Smooth muscle cell (in vitro differentiated cells): Measurements from ENCODE around the gene PTPRQ. TPM values are rescaled to one million over a fixed set of nuclear protein-coding genes. Genes with fewer than 3 reads are reported as not detected.
A peak's percentile ranks its signal among the peaks of the same experiment; 100 is the strongest.

Source experiments
- DNase-seq: peaks from one replicate; lab custom pipeline; 2025; ENCODE audit not compliant: unreplicated experiment; lab: John Stamatoyannopoulos, UW
- H2AFZ ChIP-seq: fragments of 200-600 bp; sonication (generic); 2 replicates; pipeline ENCODE4 v1.6.0; 2016; ENCODE audit warnings: antibody characterized with exemption, low read depth, mild to moderate bottlenecking
- H3F3A ChIP-seq: fragments of 200-600 bp; sonication (generic); 2 replicates; pipeline ENCODE4 v1.6.0; 2017; ENCODE audit warnings: antibody characterized with exemption, low read depth
- H3K27ac ChIP-seq: fragments of 200-600 bp; sonication (generic); 2 replicates; pipeline ENCODE4 v1.5.1; 2016; ENCODE audit warnings: low read depth, mild to moderate bottlenecking
- H3K27me3 ChIP-seq: fragments of 200-600 bp; sonication (generic); 2 replicates; pipeline ENCODE4 v1.6.1; 2016; ENCODE audit warnings: low read depth, mild to moderate bottlenecking
- H3K36me3 ChIP-seq: fragments of 200-600 bp; sonication (generic); 2 replicates; pipeline ENCODE4 v1.5.1; 2016; ENCODE audit warnings: low read depth
- H3K4me1 ChIP-seq: fragments of 200-600 bp; sonication (generic); 2 replicates; pipeline ENCODE4 v1.5.1; 2016; ENCODE audit warnings: low read depth
- H3K4me2 ChIP-seq: fragments of 200-600 bp; sonication (generic); 2 replicates; pipeline ENCODE4 v1.6.0; 2016; ENCODE audit warnings: mild to moderate bottlenecking
- H3K4me3 ChIP-seq: fragments of 200-600 bp; sonication (generic); 2 replicates; pipeline ENCODE4 v1.5.1; 2016; ENCODE audit warnings: mild to moderate bottlenecking
- H3K79me2 ChIP-seq: fragments of 200-600 bp; sonication (generic); 2 replicates; pipeline ENCODE4 v1.6.0; 2016; ENCODE audit warnings: low read depth, mild to moderate bottlenecking
- H3K9ac ChIP-seq: fragments of 200-600 bp; sonication (generic); 2 replicates; pipeline ENCODE4 v1.6.0; 2016; ENCODE audit warnings: low read depth
- H3K9me3 ChIP-seq: fragments of 200-600 bp; sonication (generic); replicated peaks from 2 replicates; pipeline ENCODE4 v1.5.1; 2016; ENCODE audit warnings: low read depth
- H4K20me1 ChIP-seq: fragments of 200-600 bp; sonication (generic); 2 replicates; pipeline ENCODE4 v1.6.0; 2016; ENCODE audit warnings: low read depth
- WGBS: methylation state at CpG from one replicate; pipeline ENCODE4 v1.1.7; 2016; ENCODE audit warnings: low lambda C conversion rate; 5-methylcytosine and 5-hydroxymethylcytosine counted together
- polyA plus RNA-seq: library from polyadenylated mRNA; unstranded; fragments of >200 nt; fragmentation: Nextera tagmentation; extraction: Ambion mirVana; gene quantifications from 2 replicates; pipeline ENCODE4 v1.2.1, GENCODE V29; 2016
- total RNA-seq: library from RNA; depleted of rRNA; stranded (reverse); fragments of >200 nt; gene quantifications from 2 replicates; pipeline ENCODE4 v1.2.3, GENCODE V29; 2014
- TF ChIP-seq, protein P1 (sequence below): fragments of 200-600 bp; sonication (generic); IDR thresholded peaks from 2 replicates; pipeline ENCODE4 v1.5.1; 2017; ENCODE audit warnings: borderline replicate concordance, mild to moderate bottlenecking, antibody characterized with exemption; ENCODE audit not compliant: insufficient read depth, poor library complexity, severe bottlenecking

The PTPRQ gene
- total and polyA plus RNA-seq, 2 experiments from 2014 or later: 0.04 TPM; not detected in 1

DNA sequence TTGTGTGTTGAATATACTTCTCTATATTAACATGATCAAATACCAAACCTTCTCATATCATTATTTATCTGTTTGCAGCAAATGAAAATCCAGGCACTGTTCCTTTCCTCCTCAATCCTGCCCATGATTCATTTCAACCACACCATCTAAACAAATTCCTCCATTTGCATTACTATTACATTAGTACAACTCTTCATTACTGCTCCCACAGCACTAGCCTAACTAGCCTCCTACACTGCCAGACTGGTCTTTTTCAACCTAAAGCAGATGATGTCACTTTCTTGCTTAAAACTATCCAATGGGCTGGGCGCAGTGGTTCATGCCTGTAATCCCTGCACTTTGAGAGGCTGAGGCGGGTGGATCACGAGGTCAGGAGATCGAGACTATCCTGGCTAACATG is 146.1 kb downstream of the PTPRQ start:
- H3K36me3 ChIP-seq: no peaks in the 10 kb centered on the region
- H3K4me2 ChIP-seq: no peak overlapping the region
- DNase-seq: no peak
- whole genome bisulfite sequencing: 87% methylated on average over 4 of the region's 4 CpGs
- no peak overlapping the region for H3K9ac ChIP-seq
- no peak overlapping the region for H2AFZ ChIP-seq
- H3K9me3 ChIP-seq: no peaks in the 10 kb centered on the region
- no peaks in the 10 kb centered on the region for H4K20me1 ChIP-seq
- TF ChIP-seq, protein P1, sequence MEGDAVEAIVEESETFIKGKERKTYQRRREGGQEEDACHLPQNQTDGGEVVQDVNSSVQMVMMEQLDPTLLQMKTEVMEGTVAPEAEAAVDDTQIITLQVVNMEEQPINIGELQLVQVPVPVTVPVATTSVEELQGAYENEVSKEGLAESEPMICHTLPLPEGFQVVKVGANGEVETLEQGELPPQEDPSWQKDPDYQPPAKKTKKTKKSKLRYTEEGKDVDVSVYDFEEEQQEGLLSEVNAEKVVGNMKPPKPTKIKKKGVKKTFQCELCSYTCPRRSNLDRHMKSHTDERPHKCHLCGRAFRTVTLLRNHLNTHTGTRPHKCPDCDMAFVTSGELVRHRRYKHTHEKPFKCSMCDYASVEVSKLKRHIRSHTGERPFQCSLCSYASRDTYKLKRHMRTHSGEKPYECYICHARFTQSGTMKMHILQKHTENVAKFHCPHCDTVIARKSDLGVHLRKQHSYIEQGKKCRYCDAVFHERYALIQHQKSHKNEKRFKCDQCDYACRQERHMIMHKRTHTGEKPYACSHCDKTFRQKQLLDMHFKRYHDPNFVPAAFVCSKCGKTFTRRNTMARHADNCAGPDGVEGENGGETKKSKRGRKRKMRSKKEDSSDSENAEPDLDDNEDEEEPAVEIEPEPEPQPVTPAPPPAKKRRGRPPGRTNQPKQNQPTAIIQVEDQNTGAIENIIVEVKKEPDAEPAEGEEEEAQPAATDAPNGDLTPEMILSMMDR: no peak
- no peaks in the 10 kb centered on the region for H3F3A ChIP-seq
- H3K27ac ChIP-seq: peak overlapping the region; percentile 54
- no peaks in the 10 kb centered on the region for H3K27me3 ChIP-seq
- no peak overlapping the region for H3K4me3 ChIP-seq
- no peaks in the 10 kb centered on the region for H3K79me2 ChIP-seq
- no peaks in the 10 kb centered on the region for H3K4me1 ChIP-seq

GRCh38 chr12:80593766-80594165 is 149.7 kb downstream of the PTPRQ start:
- Histone ChIP-seq H3K79me2 (no peaks in the 10 kb centered on the region), H3K36me3 (no peaks in the 10 kb centered on the region), H3K9ac (no peak overlapping the region), H3K27ac (peak overlapping the region; percentile 1), H2AFZ (no peak overlapping the region), H3K4me1 (no peaks in the 10 kb centered on the region), H4K20me1 (no peaks in the 10 kb centered on the region), H3K4me3 (no peak overlapping the region), H3K4me2 (peak overlapping the region; percentile 2), H3K9me3 (no peaks in the 10 kb centered on the region), H3K27me3 (no peaks in the 10 kb centered on the region), H3F3A (no peaks in the 10 kb centered on the region)
- no peak for DNase-seq
- WGBS: 29% methylated on average over 1 of the region's 1 CpG
- TF ChIP-seq, protein P1: no peak

DNA sequence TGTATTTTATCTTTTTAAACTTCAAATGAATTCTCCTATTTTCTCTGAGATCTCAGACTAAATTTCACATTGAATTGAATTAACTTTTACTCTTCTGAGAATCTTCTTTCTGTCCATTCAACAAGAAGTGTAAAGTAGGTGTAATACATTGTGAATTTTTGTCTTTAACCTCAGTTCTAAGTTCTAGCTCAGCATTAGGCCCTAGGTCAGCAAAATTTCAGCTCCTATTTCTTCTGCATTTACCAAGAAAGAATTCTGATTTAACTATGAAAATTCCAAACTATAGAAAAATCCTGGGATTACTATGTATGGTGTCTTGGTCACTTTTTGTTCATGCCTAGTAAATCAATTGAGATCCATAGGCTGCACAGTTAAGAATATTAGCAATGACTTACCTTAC is 152.5 kb downstream of the PTPRQ start:
- H4K20me1 ChIP-seq: no peaks in the 10 kb centered on the region
- H3K4me3 ChIP-seq: no peak overlapping the region
- no peak overlapping the region for H3K9ac ChIP-seq
- H3K27me3 ChIP-seq: no peaks in the 10 kb centered on the region
- no peaks in the 10 kb centered on the region for H3F3A ChIP-seq
- no peak overlapping the region for H3K27ac ChIP-seq
- H3K4me1 ChIP-seq: no peaks in the 10 kb centered on the region
- no peaks in the 10 kb centered on the region for H3K36me3 ChIP-seq
- no peak for DNase-seq
- no peaks in the 10 kb centered on the region for H3K9me3 ChIP-seq
- H3K4me2 ChIP-seq: no peak overlapping the region
- TF ChIP-seq, protein P1: no peak
- H3K79me2 ChIP-seq: no peaks in the 10 kb centered on the region
- H2AFZ ChIP-seq: no peak overlapping the region

- H2AFZ ChIP-seq: no peak overlapping the region
- no peaks in the 10 kb centered on the region for H3K79me2 ChIP-seq
- no peak overlapping the region for H3K27ac ChIP-seq
- 62% methylated on average over 5 of the region's 5 CpGs for WGBS
- TF ChIP-seq, protein P1: peak; percentile 25
- no peaks in the 10 kb centered on the region for H3K9me3 ChIP-seq
- DNase-seq: no peak
- no peaks in the 10 kb centered on the region for H3F3A ChIP-seq
- H3K36me3 ChIP-seq: no peaks in the 10 kb centered on the region
- no peak overlapping the region for H3K4me3 ChIP-seq
- H3K4me1 ChIP-seq: no peaks in the 10 kb centered on the region
- no peak overlapping the region for H3K9ac ChIP-seq
- H4K20me1 ChIP-seq: no peaks in the 10 kb centered on the region
- no peak overlapping the region for H3K4me2 ChIP-seq
- no peaks in the 10 kb centered on the region for H3K27me3 ChIP-seq
Measured at GRCh38 chr12:80598004-80598606, 154.1 kb downstream of the PTPRQ start.
